HG02763 (cell line): ENCODE measurements around the gene MST1.
"Not testable (repeated sequence)": the region's sequence is repeated elsewhere in the genome, so short reads cannot be mapped to it uniquely, and the experiment has no call there.

ENCODE experiments used
- ATAC-seq: cut with Tn5 transposase; IDR thresholded peaks from one replicate; pipeline ENCODE4 v1.9.1; 2021; ENCODE audit warnings: mild to moderate bottlenecking, moderate library complexity; ENCODE audit not compliant: unreplicated experiment

Gene MST1

GRCh38 chr3:49701388-49702077 lies 12.3 kb upstream of the MST1 start:
- no peak for ATAC-seq

- ATAC-seq, result no peak
Measured at GRCh38 chr3:49700453-49701128, 11.3 kb upstream of the MST1 start.

DNA sequence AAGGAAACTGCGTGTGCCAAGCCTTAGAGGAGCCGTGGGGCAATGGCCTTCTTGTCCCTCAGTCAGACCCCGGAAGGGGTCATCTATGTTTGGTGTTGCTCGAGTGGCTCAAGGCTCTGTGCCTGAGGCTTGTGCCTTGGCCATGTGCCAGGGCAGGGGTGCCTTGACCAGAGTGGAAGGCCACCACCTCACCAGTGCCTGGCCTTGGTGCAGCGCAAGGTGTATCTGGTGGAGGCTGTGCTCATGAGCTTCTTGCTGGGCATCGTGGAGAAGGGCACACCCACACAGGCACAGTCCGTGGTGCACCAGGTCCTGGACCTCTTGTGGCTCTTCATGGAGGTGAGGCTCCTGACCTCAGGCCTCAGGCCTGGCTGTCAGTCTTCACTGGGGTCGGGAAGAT lies 10.7 kb upstream of the MST1 start:
- ATAC-seq, result no peak

GRCh38 chr3:49699281-49699979 lies 10.2 kb upstream of the MST1 start:
- no peak for ATAC-seq

GRCh38 chr3:49695350-49696015 lies 6.2 kb upstream of the MST1 start:
- ATAC-seq, result not testable (repeated sequence)

DNA sequence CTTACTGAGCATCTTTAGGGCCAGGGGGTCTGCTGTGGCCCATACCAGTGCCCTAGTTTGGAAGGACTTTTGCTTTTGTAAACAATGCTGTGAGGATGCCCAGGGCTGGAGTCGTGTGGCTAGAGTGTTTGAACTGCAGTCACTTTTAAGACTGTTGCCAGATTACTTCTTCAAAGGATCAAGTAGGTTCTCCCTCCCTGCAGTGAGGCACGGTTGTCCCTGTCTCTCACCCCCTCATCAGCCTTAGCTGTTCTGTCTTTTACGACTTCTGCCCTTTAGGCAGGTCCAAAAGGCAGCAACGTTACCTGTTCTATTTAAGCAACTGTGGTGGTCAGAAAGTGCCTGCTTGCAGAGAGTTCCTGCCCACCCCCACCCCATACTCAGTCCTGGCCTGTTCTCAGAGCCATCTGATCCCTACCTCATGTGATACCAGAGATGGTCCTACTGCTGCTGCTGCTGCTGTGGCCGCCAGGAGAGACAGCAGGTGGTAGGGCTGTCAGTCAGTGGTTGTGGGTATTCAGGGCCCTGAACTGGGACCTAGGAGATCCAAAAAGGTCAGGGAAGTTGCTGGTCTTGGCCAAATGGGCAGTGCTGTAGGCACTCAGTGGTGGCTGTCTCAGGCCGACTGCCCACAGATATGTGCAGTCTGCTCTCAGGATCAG lies 5.3 kb upstream of the MST1 start:
- ATAC-seq, result not testable (repeated sequence)

DNA sequence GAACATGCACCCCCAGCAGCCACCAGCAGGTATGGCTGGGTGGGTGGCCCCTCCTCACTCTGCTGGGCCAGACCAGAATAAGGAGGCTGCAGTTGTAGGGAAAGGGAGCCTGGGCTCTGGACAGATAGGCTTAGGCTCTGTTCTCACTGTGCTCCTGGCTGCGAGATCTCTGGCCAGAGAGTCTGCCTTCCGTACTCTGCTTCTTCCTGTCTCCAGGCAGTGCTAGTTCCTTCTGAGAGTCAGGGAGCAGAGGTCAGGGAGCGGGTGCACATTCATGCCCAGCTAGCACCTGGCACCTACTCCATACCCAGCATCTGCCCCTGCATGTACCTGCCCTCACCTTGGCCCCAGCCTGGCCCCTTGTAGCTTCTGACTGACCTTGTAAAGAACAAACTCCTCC lies 2.2 kb upstream of the MST1 start:
- ATAC-seq, result not testable (repeated sequence)

GRCh38 chr3:49690856-49691255 lies 1.6 kb upstream of the MST1 start:
- ATAC-seq, result not testable (repeated sequence)

DNA sequence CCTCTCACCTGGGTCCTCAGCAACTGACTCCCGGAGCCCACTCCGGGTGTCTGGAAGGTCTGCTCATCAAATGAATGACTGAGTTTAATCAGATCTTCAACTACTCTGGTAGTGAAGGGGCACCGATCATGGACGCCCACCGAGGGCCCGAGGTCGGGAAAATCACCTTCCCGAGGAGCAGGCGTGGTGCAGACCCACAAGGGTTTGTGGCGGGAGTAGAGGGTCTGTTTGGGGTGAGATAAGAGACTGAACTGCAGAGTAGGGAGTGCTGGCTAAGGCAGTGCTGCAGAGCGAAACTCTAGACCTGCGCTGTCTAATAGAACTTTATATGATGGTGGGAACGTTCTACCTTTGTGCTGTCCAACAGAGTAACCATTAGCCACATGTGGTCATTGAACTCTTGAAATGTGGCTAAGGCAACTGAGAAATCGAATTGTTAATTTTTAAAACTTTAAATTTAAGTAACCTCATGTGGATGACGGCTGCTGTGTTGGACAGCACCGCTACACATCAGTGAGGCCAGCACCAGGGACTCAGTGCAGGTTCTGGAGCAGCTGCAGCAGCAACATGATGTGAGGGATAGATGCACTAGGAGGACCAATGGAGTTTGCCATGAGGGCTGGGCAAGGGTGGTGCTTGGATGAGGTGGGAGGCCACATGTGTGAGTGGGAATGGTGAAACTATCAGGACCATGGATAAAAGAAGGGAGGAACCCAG lies 792 bp upstream of the MST1 start:
- ATAC-seq, result not testable (repeated sequence)

- ATAC-seq, result not testable (repeated sequence)
Measured at GRCh38 chr3:49688338-49689045, 782 bp downstream of the MST1 start.

GRCh38 chr3:49687424-49687795 lies 1.9 kb downstream of the MST1 start:
- ATAC-seq, result not testable (repeated sequence)

GRCh38 chr3:49686769-49687423 lies 2.4 kb downstream of the MST1 start:
- not testable (repeated sequence) for ATAC-seq

GRCh38 chr3:49686346-49686745 lies 2.9 kb downstream of the MST1 start:
- ATAC-seq, result not testable (repeated sequence)

DNA sequence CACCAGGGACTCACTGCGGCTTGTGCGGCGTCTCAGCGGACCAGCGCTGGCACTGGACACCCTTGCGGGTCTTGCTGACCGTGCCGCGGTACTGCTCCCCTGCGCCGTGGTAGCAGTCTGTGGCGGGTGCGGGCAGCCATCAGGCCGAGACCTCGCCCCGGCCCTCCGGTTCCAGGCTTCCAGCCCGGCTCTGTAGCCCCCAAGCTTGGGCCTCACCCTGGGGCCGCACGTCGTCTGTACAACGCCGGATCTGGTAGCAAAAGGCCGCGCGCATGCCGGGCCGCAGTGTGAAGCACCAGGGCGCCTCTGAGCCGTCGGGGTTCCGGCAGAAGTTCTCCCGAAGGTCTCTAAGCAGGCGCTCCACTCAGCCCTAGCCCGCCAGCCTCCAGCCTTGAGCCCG lies 3.4 kb downstream of the MST1 start:
- not testable (repeated sequence) for ATAC-seq

- ATAC-seq, result not testable (repeated sequence)
Measured at GRCh38 chr3:49685103-49685502, 4.2 kb downstream of the MST1 start.

- not testable (repeated sequence) for ATAC-seq
Measured at GRCh38 chr3:49684453-49684852, 4.8 kb downstream of the MST1 start.

GRCh38 chr3:49683162-49683561 lies 6.1 kb downstream of the MST1 start:
- ATAC-seq, result no peak

DNA sequence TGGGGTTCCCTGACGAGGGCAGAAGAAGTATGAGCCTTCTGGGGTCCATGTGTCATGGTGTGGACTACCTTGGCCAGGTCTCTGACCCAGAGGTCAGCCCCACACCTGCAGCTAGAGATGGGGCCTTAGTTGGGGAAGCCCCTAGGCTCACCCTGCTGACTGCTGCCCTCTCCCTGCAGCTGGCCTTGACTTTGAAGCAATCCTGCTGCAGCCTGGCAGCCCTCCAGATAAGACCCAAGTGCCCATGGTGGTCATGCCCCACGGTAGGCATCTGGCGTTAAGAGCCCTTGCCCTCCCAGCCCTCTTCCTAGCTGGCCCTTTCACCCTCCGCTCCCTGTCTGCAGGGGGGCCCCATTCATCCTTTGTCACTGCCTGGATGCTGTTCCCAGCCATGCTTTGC lies 7.7 kb downstream of the MST1 start:
- no peak for ATAC-seq

- no peak for ATAC-seq
Measured at GRCh38 chr3:49681232-49681522, 8.1 kb downstream of the MST1 start.
